A673 (cell line): Measurements from ENCODE around the gene GUCY2F. TPM values are rescaled to one million over a fixed set of nuclear protein-coding genes. Genes with fewer than 3 reads are reported as not detected.

Experiments
- BruUV-seq: library from RNA; stranded (reverse); fragments of 400-500 nt; replicated peaks from 2 replicates; lab custom pipeline; 2021; lab: Mats Ljungman, UMichigan
- CTCF ChIA-PET: fragments of 300-600 bp; sonication (Branson Sonifier 250); formaldehyde crosslinking; loops from one replicate; lab custom pipeline; 2022; ENCODE audit warnings: antibody characterized with exemption; lab: Charles Lee
- POLR2A ChIA-PET: fragments of 300-600 bp; sonication (Branson Sonifier 250); formaldehyde crosslinking; loops from one replicate; lab custom pipeline; 2022; ENCODE audit warnings: antibody characterized with exemption; ENCODE audit not compliant: low non-redundant PET; lab: Charles Lee
- DNase-seq: peaks from one replicate; pipeline ENCODE4 v3.0.0-alpha.2; 2015; ENCODE audit warnings: low spot score
- H3K27ac ChIP-seq: fragments of 200-600 bp; sonication (generic); 2 replicates; pipeline ENCODE4 v1.5.1; 2016; ENCODE audit warnings: mixed run types, low read depth, mild to moderate bottlenecking, mixed read lengths, antibody characterized with exemption, low read length; ENCODE audit not compliant: poor library complexity, severe bottlenecking
- H3K27me3 ChIP-seq: fragments of 200-600 bp; sonication (generic); replicated peaks from 2 replicates; pipeline ENCODE4 v1.6.1; 2017; ENCODE audit warnings: mixed run types, low read depth, mild to moderate bottlenecking, mixed read lengths, antibody characterized with exemption, low read length; ENCODE audit not compliant: insufficient read depth, poor library complexity
- H3K36me3 ChIP-seq: fragments of 200-600 bp; sonication (generic); 2 replicates; pipeline ENCODE4 v1.6.1; 2016; ENCODE audit warnings: mixed run types, mild to moderate bottlenecking, mixed read lengths, antibody characterized with exemption, low read length; ENCODE audit not compliant: insufficient read depth, poor library complexity, severe bottlenecking
- H3K4me1 ChIP-seq: fragments of 200-600 bp; sonication (generic); 2 replicates; pipeline ENCODE4 v1.6.1; 2017; ENCODE audit warnings: mixed run types, mild to moderate bottlenecking, mixed read lengths, antibody characterized with exemption, low read length; ENCODE audit not compliant: insufficient read depth, poor library complexity, severe bottlenecking
- H3K4me3 ChIP-seq: fragments of 200-600 bp; sonication (generic); 2 replicates; pipeline ENCODE4 v1.5.1; 2016; ENCODE audit warnings: low read depth, mixed run types, mild to moderate bottlenecking, mixed read lengths, low read length; ENCODE audit not compliant: poor library complexity, severe bottlenecking
- H3K9me3 ChIP-seq: fragments of 200-600 bp; sonication (generic); 2 replicates; pipeline ENCODE4 v1.6.1; 2016; ENCODE audit warnings: mixed run types, low read depth, mild to moderate bottlenecking, mixed read lengths, antibody characterized with exemption, low read length; ENCODE audit not compliant: poor library complexity, severe bottlenecking
- CTCF ChIP-seq: fragments of 300-800, 200-600 bp; sonication (generic); conservative IDR thresholded peaks from 2 replicates; pipeline ENCODE4 v1.5.1; 2017; ENCODE audit warnings: low read depth, mild to moderate bottlenecking, antibody characterized with exemption, low read length, moderate library complexity, mixed read lengths
- EZH2 ChIP-seq: fragments of 200-600 bp; sonication (generic); IDR thresholded peaks from 2 replicates; pipeline ENCODE4 v1.6.1; 2017; ENCODE audit warnings: borderline replicate concordance, low read depth, mild to moderate bottlenecking, mixed read lengths, antibody characterized with exemption, low read length; ENCODE audit not compliant: poor library complexity, severe bottlenecking
- intact Hi-C: fragments of 100-400 bp; cut with micrococcal nuclease; formaldehyde crosslinking; loops from one replicate; pipeline ENCODE4 v1.10.0; 2022; ENCODE audit not compliant: unreplicated experiment
- total RNA-seq: library from RNA; stranded (reverse); gene quantifications from 2 replicates; pipeline ENCODE4 v1.2.3, GENCODE V29; 2021

The GUCY2F gene
- total RNA-seq, 1 experiment from 2014 or later = 0.26 TPM

GRCh38 chrX:109464231-109464630 is 17.7 kb downstream of the GUCY2F start:
- ChIA-PET CTCF (no interaction called here), POLR2A (no interaction called here)
- no peaks in the 10 kb centered on the region for H3K36me3 ChIP-seq
- H3K9me3 ChIP-seq = no peaks in the 10 kb centered on the region
- no peak overlapping the region for H3K4me3 ChIP-seq
- H3K27me3 ChIP-seq = no peaks in the 10 kb centered on the region
- intact Hi-C loops = no loop called here
- TF ChIP-seq CTCF (no peak), EZH2 (no peak)
- no peaks in the 10 kb centered on the region for H3K4me1 ChIP-seq
- H3K27ac ChIP-seq = no peak overlapping the region
- no peak for DNase-seq
- no TSS peak for BruUV-seq

- intact Hi-C loops = no loop called here
- Histone ChIP-seq H3K9me3 (no peaks in the 10 kb centered on the region), H3K36me3 (no peaks in the 10 kb centered on the region), H3K27me3 (no peaks in the 10 kb centered on the region), H3K4me1 (no peaks in the 10 kb centered on the region), H3K27ac (no peak overlapping the region), H3K4me3 (no peak overlapping the region)
- POLR2A ChIA-PET = no interaction called here
- CTCF ChIA-PET = no interaction called here
- BruUV-seq = no TSS peak
- no peak for DNase-seq
- TF ChIP-seq EZH2 = no peak
- no peak for TF ChIP-seq CTCF
These were observed 18.1 kb downstream of the GUCY2F start for GRCh38 chrX:109463784-109464183.

- TF ChIP-seq EZH2 (no peak), CTCF (no peak)
- intact Hi-C loops = no loop called here
- no TSS peak for BruUV-seq
- peak; percentile 28 for DNase-seq
- Histone ChIP-seq H3K4me1 (no peaks in the 10 kb centered on the region), H3K27me3 (no peaks in the 10 kb centered on the region), H3K9me3 (no peaks in the 10 kb centered on the region), H3K4me3 (no peak overlapping the region), H3K36me3 (no peaks in the 10 kb centered on the region), H3K27ac (no peak overlapping the region)
- POLR2A ChIA-PET = no interaction called here
- CTCF ChIA-PET = no interaction called here
These were observed 33.5 kb downstream of the GUCY2F start for GRCh38 chrX:109448282-109448938.
